Pancreas (tissue), 10 donors: ENCODE measurements around the gene SLC25A12. TPM values are rescaled to one million over a fixed set of nuclear protein-coding genes. Genes with fewer than 3 reads are reported as not detected.

Experiments
- ATAC-seq, 4 donors: fragments of 200-7000 bp; cut with Tn5 transposase; one replicate each; pipeline versions ENCODE4 v1.8.0 to v1.9.1; 2020; ENCODE audit warnings: mild to moderate bottlenecking in 4 of 4, moderate library complexity in 4 of 4
- DNase-seq, 6 donors: peaks; one replicate each; pipeline ENCODE4 v3.0.0-alpha.2; 2020
- FAIRE-seq: peaks from 2 replicates; lab custom pipeline; 2012; peaks lifted over from hg19 to GRCh38; lab: Jason Lieb, UNC
- H3K27ac ChIP-seq, 4 donors: fragments of 200-600 bp; sonication (generic); 1 replicate in 3 of 4; 2 replicates in 1 of 4; pipeline versions ENCODE4 v1.5.0 to v1.8.0; 2020
- H3K27me3 ChIP-seq, 4 donors: fragments of 200-600 bp; one replicate each; pipeline ENCODE4 v1.8.0; 2021
- H3K36me3 ChIP-seq, 3 donors: fragments of 200-600 bp; sonication (generic) in 1 of 3; one replicate each; pipeline versions ENCODE4 v1.5.0 to v1.8.0; 2020 to 2021
- H3K4me1 ChIP-seq, 3 donors: fragments of 200-600 bp; one replicate each; pipeline ENCODE4 v1.8.0; 2021
- H3K4me3 ChIP-seq, 4 donors: fragments of 200-600 bp; sonication (generic) in 2 of 4; one replicate each; pipeline versions ENCODE4 v1.5.0 to v1.8.0; 2020 to 2021
- H3K9me3 ChIP-seq, 4 donors: fragments of 200-600 bp; one replicate each; pipeline ENCODE4 v1.8.0; 2021
- CTCF ChIP-seq, 4 donors: fragments of 200-600 bp; sonication (generic) in 3 of 4; IDR thresholded peaks; one replicate each; pipeline versions ENCODE4 v1.5.0 to v1.8.0; 2021; ENCODE audit warnings: antibody characterized with exemption in 4 of 4
- WGBS, 2 donors: extraction: QIAGEN DNeasy Blood & Tissue Kit; methylation state at CpG; one replicate each; pipeline ENCODE4 v1.1.7; 2013; 5-methylcytosine and 5-hydroxymethylcytosine counted together
- intact Hi-C, 3 donors: fragments of 100-400 bp; cut with DNase I; formaldehyde crosslinking; loops; one replicate each; pipeline versions ENCODE4 v1.11.1 to v1.14.2; 2022
- polyA plus RNA-seq, 2 donors: library from polyadenylated mRNA; stranded (reverse); fragments of 200-250 nt; gene quantifications; one replicate each; pipeline ENCODE4 v1.2.3, GENCODE V29; 2013
- total RNA-seq, 6 donors: library from RNA; stranded (reverse); fragmentation: NEBNext Ultra II Directional in 4 of 6; extraction: Animal tissue kit (Norgen Biotek cat#: 25700) in 4 of 6; gene quantifications; one replicate each; pipeline versions ENCODE4 v1.2.1 to v1.2.4, GENCODE V29; 2021 to 2023
- donor health status: healthy with polysubstance abuse.
- donor health status: DM: no; HTN: no; CAD: no; lungs with moderate emphysema.
- donor health status: DM: no; HTN: no; CAD: no.
- donor health status: control.
- donor health status: control.
- donor health status: Bipolar disorder and iron deficiency.
- donor health status: DM: yes; HTN: yes; CAD: no.
- donor health status: DM: no; HTN: no; CAD: no.
- donor health status: DM: no; HTN: no; CAD: no.
- donor health status: DM: yes; HTN: yes; CAD: no.

Gene SLC25A12
- total and polyA plus RNA-seq, 8 donors: 1.7 to 8.9 (median 3.0) TPM

GRCh38 chr2:171819453-171819852 lies 74.6 kb downstream of the SLC25A12 start:
- DNase-seq (no peak), FAIRE-seq (no peak), ATAC-seq (no peak)
- no peaks in the 10 kb centered on the region for H3K36me3 ChIP-seq
- intact Hi-C loops: loop anchor here in 1 of 3 donors (10.0 kb wide), 1 partner anchor 285 kb away; the partner anchor contains the start of gene DLX2
- no peaks in the 10 kb centered on the region for H3K27me3 ChIP-seq
- 92 to 95% methylated on average over 1 of the region's 1 CpG for WGBS, 2 donors
- no peak overlapping the region for H3K4me3 ChIP-seq
- H3K4me1 ChIP-seq: no peaks in the 10 kb centered on the region
- no peaks in the 10 kb centered on the region for H3K9me3 ChIP-seq
- no peak overlapping the region for H3K27ac ChIP-seq
- TF ChIP-seq CTCF (IDR thresholded peaks at IDR 0.05): no peak

- DNase-seq: no peak
- Histone ChIP-seq H3K9me3 (no peaks in the 10 kb centered on the region), H3K27me3 (no peaks in the 10 kb centered on the region), H3K27ac (no peak overlapping the region), H3K36me3 (no peaks in the 10 kb centered on the region), H3K4me3 (no peak overlapping the region), H3K4me1 (no peaks in the 10 kb centered on the region)
- TF ChIP-seq CTCF (IDR thresholded peaks at IDR 0.05): no peak
- intact Hi-C loops: loop anchor here in 2 of 3 donors (5.0 to 10.0 kb wide), 2 partner anchors 290 to 292 kb away; partner anchors contain the start of gene DLX2 (in 1 of the 2)
- no peak for ATAC-seq
- 88 to 89% methylated on average over 5 of the region's 5 CpGs for WGBS, 2 donors
- no peak for FAIRE-seq
Observed at GRCh38 chr2:171814883-171815282, 79.2 kb downstream of the SLC25A12 start.

GRCh38 chr2:171814174-171814573 lies 79.9 kb downstream of the SLC25A12 start:
- intact Hi-C loops: loop anchor here in 2 of 3 donors (5.0 to 10.0 kb wide), 2 partner anchors 291 to 293 kb away; partner anchors contain the start of gene DLX2 (in 1 of the 2)
- no peak for ATAC-seq

GRCh38 chr2:171813729-171814128 lies 80.3 kb downstream of the SLC25A12 start:
- H3K27ac ChIP-seq: no peak overlapping the region
- H3K4me3 ChIP-seq: no peak overlapping the region
- 87 to 90% methylated on average over 5 of the region's 5 CpGs for WGBS, 2 donors
- ATAC-seq (no peak), DNase-seq (no peak), FAIRE-seq (no peak)
- H3K9me3 ChIP-seq: no peaks in the 10 kb centered on the region
- TF ChIP-seq CTCF (IDR thresholded peaks at IDR 0.05): no peak
- no peaks in the 10 kb centered on the region for H3K36me3 ChIP-seq
- H3K27me3 ChIP-seq: no peaks in the 10 kb centered on the region
- intact Hi-C loops: loop anchor here in 2 of 3 donors (5.0 to 10.0 kb wide), 2 partner anchors 291 to 294 kb away; partner anchors contain the start of gene DLX2 (in 1 of the 2)
- no peaks in the 10 kb centered on the region for H3K4me1 ChIP-seq

More at GRCh38 chr2:171814174-171814573, 79.9 kb downstream of the SLC25A12 start:
- no peaks in the 10 kb centered on the region for H3K36me3 ChIP-seq
- TF ChIP-seq CTCF (IDR thresholded peaks at IDR 0.05): no peak
- no peak overlapping the region for H3K27ac ChIP-seq
- no peak for FAIRE-seq
- WGBS, 2 donors: 65 to 71% methylated on average over 6 of the region's 6 CpGs
- DNase-seq: no peak
- no peaks in the 10 kb centered on the region for H3K9me3 ChIP-seq
- no peak overlapping the region for H3K4me3 ChIP-seq
- no peaks in the 10 kb centered on the region for H3K4me1 ChIP-seq
- H3K27me3 ChIP-seq: no peaks in the 10 kb centered on the region

GRCh38 chr2:171813126-171813525 lies 80.9 kb downstream of the SLC25A12 start:
- Histone ChIP-seq H3K27ac (no peak overlapping the region), H3K4me1 (no peaks in the 10 kb centered on the region), H3K9me3 (no peaks in the 10 kb centered on the region), H3K36me3 (no peaks in the 10 kb centered on the region), H3K27me3 (no peaks in the 10 kb centered on the region), H3K4me3 (no peak overlapping the region)
- FAIRE-seq (no peak), DNase-seq (no peak), ATAC-seq (no peak)
- 88 to 94% methylated on average over 3 of the region's 3 CpGs for WGBS, 2 donors
- intact Hi-C loops: loop anchor here in 2 of 3 donors (5.0 to 10.0 kb wide), 2 partner anchors 292 to 294 kb away; partner anchors contain the start of gene DLX2 (in 1 of the 2)
- no peak for TF ChIP-seq CTCF (IDR thresholded peaks at IDR 0.05)
